Loucy (cell line): ENCODE measurements around the gene PTTG1IP.

ENCODE experiments used
- H2AFZ ChIP-seq: fragments of 200-600 bp; sonication (generic); 2 replicates; pipeline ENCODE4 v1.6.0; 2016; ENCODE audit warnings: antibody characterized with exemption, mild to moderate bottlenecking, low read length, moderate library complexity
- H3F3A ChIP-seq: fragments of 200-600 bp; 2 replicates; pipeline ENCODE4 v1.6.0; 2016; ENCODE audit warnings: antibody characterized with exemption, low read depth, mild to moderate bottlenecking
- H3K27me3 ChIP-seq: fragments of 200-600 bp; sonication (generic); 2 replicates; pipeline ENCODE4 v1.6.1; 2014; ENCODE audit warnings: low read length, mild to moderate bottlenecking; ENCODE audit not compliant: insufficient read depth, poor library complexity, severe bottlenecking
- H3K36me3 ChIP-seq: fragments of 200-600 bp; sonication (generic); 2 replicates; pipeline ENCODE4 v1.6.1; 2016; ENCODE audit warnings: low read length; ENCODE audit not compliant: insufficient read depth
- H3K4me1 ChIP-seq: fragments of 200-600 bp; sonication (generic); 2 replicates; pipeline ENCODE4 v1.5.1; 2014; ENCODE audit warnings: low read length, mild to moderate bottlenecking; ENCODE audit not compliant: insufficient read depth, poor library complexity, severe bottlenecking
- H3K4me2 ChIP-seq: fragments of 200-600 bp; sonication (generic); 2 replicates; pipeline ENCODE4 v1.6.0; 2014; ENCODE audit warnings: antibody characterized with exemption, low read length, low read depth, mild to moderate bottlenecking; ENCODE audit not compliant: poor library complexity, severe bottlenecking
- H3K4me3 ChIP-seq: fragments of 200-600 bp; sonication (generic); 2 replicates; pipeline ENCODE4 v1.5.1; 2014; ENCODE audit warnings: low read length, mild to moderate bottlenecking, mixed read lengths; ENCODE audit not compliant: poor library complexity, severe bottlenecking
- H3K79me2 ChIP-seq: fragments of 200-600 bp; sonication (generic); 2 replicates; pipeline ENCODE4 v1.6.1; 2014; ENCODE audit warnings: low read length; ENCODE audit not compliant: insufficient read depth
- H3K9ac ChIP-seq: fragments of 200-600 bp; sonication (generic); 2 replicates; pipeline ENCODE4 v1.6.0; 2014; ENCODE audit warnings: mild to moderate bottlenecking, low read depth, low read length, moderate library complexity; ENCODE audit not compliant: poor library complexity, severe bottlenecking
- H3K9me2 ChIP-seq: fragments of 200-600 bp; sonication (generic); replicated peaks from 2 replicates; pipeline ENCODE4 v1.6.1; 2016; ENCODE audit warnings: low read depth, low read length, mixed read lengths
- H3K9me3 ChIP-seq: fragments of 200-600 bp; sonication (generic); 2 replicates; pipeline ENCODE4 v1.6.1; 2014; ENCODE audit warnings: mild to moderate bottlenecking, antibody characterized with exemption, low read length, low read depth; ENCODE audit not compliant: insufficient read depth
- H4K20me1 ChIP-seq: fragments of 200-600 bp; sonication (generic); 2 replicates; pipeline ENCODE4 v1.6.0; 2014; ENCODE audit warnings: antibody characterized with exemption, low read length, mild to moderate bottlenecking; ENCODE audit not compliant: insufficient read depth, poor library complexity, severe bottlenecking
- EZH2phosphoT487 ChIP-seq: fragments of 200-600 bp; IDR thresholded peaks from 2 replicates; pipeline ENCODE4 v1.6.1; 2018; ENCODE audit warnings: antibody characterized with exemption, mild to moderate bottlenecking, moderate library complexity, borderline replicate concordance
- TF ChIP-seq, protein P1 (sequence below): fragments of 200-600 bp; sonication (generic); conservative IDR thresholded peaks from 2 replicates; pipeline ENCODE4 v1.5.1; 2014; ENCODE audit warnings: mild to moderate bottlenecking, antibody characterized with exemption, low read length

PTTG1IP gene, protein sequence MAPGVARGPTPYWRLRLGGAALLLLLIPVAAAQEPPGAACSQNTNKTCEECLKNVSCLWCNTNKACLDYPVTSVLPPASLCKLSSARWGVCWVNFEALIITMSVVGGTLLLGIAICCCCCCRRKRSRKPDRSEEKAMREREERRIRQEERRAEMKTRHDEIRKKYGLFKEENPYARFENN

DNA sequence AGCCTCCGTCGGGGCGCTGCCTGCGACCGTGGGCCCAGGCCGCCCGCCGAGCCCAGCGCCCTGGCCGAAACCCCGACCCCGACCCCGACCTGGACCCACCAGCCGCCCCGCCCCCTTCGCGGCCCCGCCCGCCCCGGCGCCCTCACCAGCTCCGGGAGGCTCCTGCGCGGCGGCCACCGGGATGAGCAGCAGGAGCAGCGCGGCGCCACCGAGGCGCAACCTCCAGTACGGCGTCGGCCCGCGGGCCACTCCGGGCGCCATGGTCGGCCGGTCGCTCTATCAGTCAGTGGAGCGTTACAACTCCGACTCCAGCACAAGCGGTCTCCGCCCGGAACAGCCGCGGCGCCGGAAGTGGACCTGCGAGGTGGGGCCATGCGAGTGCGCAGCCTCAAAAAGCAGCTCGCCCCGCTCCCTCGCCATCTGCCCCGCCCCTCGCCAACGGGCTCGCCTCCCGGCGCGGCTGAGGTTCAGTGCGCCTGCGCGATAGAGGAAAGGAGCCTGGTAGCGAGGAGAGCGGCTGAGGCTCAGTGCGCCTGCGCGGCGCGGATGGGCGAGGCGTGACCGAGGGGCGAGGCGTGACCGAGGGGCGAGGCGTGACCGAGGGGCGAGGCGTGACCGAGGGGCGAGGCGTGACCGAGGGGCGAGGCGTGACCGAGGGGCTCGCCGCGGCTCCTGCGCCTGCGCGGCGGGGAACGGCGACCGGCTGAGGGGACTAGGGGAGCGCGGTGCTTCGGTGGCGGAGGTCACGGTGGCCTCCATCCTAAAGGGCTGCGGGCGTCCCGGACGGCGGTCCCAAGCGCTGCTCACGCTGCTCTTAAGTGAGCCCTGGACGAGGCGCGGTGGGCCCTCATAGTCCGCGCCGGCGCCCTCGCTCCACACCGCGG, at the start of gene PTTG1IP:
Gene PTTG1IP (minus strand): TSS at position 335 of the 884 bp plus-strand sequence. CDS start 74 bp downstream, at position 261.
- Histone ChIP-seq H3K4me3 (peak within 1 kb of the TSS; percentile 86), H3K4me1 (peaks cover 48% of the 10 kb centered on the region), H3K9me3 (no peaks in the 10 kb centered on the region), H2AFZ (peak within 1 kb of the TSS; percentile 78), H3K36me3 (no peaks in the 10 kb centered on the region), H3K79me2 (peaks cover 49% of the 10 kb centered on the region), H3K9me2 (no peaks in the 10 kb centered on the region), H4K20me1 (peaks cover 44% of the 10 kb centered on the region), H3K4me2 (peak within 1 kb of the TSS; percentile 90), H3F3A (no peaks in the 10 kb centered on the region), H3K9ac (peak within 1 kb of the TSS; percentile 88), H3K27me3 (no peaks in the 10 kb centered on the region)
- no peak for TF ChIP-seq EZH2phosphoT487
- TF ChIP-seq, protein P1, sequence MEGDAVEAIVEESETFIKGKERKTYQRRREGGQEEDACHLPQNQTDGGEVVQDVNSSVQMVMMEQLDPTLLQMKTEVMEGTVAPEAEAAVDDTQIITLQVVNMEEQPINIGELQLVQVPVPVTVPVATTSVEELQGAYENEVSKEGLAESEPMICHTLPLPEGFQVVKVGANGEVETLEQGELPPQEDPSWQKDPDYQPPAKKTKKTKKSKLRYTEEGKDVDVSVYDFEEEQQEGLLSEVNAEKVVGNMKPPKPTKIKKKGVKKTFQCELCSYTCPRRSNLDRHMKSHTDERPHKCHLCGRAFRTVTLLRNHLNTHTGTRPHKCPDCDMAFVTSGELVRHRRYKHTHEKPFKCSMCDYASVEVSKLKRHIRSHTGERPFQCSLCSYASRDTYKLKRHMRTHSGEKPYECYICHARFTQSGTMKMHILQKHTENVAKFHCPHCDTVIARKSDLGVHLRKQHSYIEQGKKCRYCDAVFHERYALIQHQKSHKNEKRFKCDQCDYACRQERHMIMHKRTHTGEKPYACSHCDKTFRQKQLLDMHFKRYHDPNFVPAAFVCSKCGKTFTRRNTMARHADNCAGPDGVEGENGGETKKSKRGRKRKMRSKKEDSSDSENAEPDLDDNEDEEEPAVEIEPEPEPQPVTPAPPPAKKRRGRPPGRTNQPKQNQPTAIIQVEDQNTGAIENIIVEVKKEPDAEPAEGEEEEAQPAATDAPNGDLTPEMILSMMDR: no peak

GRCh38 chr21:44921928-44922327, 48.4 kb upstream of the PTTG1IP start:
- Histone ChIP-seq H3K9me2 (no peaks in the 10 kb centered on the region), H3K4me3 (no peak overlapping the region), H3K9ac (no peak overlapping the region), H3K79me2 (peaks cover 38% of the 10 kb centered on the region), H3K4me2 (no peak overlapping the region), H3K27me3 (no peaks in the 10 kb centered on the region), H4K20me1 (peaks cover 10% of the 10 kb centered on the region), H3K36me3 (no peaks in the 10 kb centered on the region), H3K9me3 (no peaks in the 10 kb centered on the region), H3F3A (peaks cover 19% of the 10 kb centered on the region), H3K4me1 (peaks cover 56% of the 10 kb centered on the region), H2AFZ (no peak overlapping the region)
- TF ChIP-seq, protein P1: no peak
- TF ChIP-seq EZH2phosphoT487: no peak

DNA sequence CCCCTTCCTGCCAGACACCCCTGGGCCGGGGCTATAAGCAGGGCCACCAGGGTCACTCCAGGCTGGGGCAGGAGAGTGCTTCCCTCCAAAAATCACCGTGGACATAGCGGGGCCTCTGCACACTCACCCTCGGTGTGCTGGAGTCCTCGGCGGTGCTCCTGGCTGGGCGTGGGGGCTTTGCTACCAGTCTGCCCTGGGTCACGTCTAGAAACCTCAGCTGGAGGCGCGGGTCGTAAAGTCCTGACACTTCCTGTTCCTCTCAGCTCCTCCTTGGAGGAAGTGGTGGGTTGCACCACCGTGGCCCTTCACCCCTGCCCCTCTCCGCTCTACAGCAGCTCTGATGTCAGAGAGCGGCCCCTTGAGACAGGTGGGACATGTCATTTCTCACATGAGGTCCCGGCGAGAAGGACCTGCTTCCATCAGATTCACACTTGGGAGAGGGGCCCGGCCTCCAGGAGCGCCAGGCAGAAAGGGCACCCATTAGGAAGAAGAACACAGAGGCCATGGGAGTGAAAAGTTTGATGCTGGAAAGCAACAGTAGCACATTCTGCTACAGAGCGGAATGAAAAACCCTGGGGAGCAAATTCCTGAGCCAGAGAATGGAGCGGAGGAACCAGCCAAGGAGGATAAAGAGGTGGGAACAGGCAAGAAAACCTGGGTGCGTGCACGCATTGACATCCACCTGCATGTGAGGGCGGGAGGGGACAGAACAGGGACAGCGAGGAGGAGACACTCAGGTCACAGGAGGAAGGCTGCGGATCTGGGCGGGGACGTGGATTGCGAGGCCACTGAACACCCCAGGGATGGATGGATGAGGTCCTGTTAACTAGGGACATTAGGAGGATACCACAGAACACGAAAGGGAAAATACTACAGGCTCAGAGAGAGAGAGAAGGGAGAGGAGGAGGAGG, 47.5 kb upstream of the PTTG1IP start, which contains the start of gene ITGB2:
Gene ITGB2 (minus strand): TSS at position 206 of the 911 bp plus-strand sequence. CDS start 10,117 bp downstream, outside the sequence.
- Histone ChIP-seq H3K9me3 (no peaks in the 10 kb centered on the region), H3K4me2 (peak within 1 kb of the TSS; percentile 100), H3K36me3 (no peaks in the 10 kb centered on the region), H3K4me1 (peaks cover 47% of the 10 kb centered on the region), H4K20me1 (peaks cover 10% of the 10 kb centered on the region), H3K9me2 (no peaks in the 10 kb centered on the region), H3K4me3 (peak within 1 kb of the TSS; percentile 94), H3K9ac (peak within 1 kb of the TSS; percentile 91), H3K79me2 (peaks cover 42% of the 10 kb centered on the region), H3K27me3 (no peaks in the 10 kb centered on the region), H3F3A (peaks cover 19% of the 10 kb centered on the region), H2AFZ (peak within 1 kb of the TSS; percentile 74)
- TF ChIP-seq, protein P1: no peak
- TF ChIP-seq EZH2phosphoT487: no peak
